Ovary (tissue), 9 donors: Measurements from ENCODE around the gene LYSMD3. TPM values are rescaled to one million over a fixed set of nuclear protein-coding genes. Genes with fewer than 3 reads are reported as not detected.

Experiments used
- DNase-seq, 5 donors: peaks; one replicate each; pipeline ENCODE4 v3.0.0-alpha.2; 2019 to 2020
- H3K27ac ChIP-seq, 2 donors: fragments of 200-600 bp; one replicate each; pipeline versions ENCODE4 v1.5.1 to v1.8.0; 2019 to 2022
- H3K27me3 ChIP-seq: fragments of 200-600 bp; one replicate; pipeline ENCODE4 v1.8.0; 2022
- H3K36me3 ChIP-seq: fragments of 200-600 bp; sonication (generic); one replicate; pipeline ENCODE4 v1.5.1; 2019
- H3K4me1 ChIP-seq: one replicate; pipeline ENCODE4 v1.8.1; 2013; ENCODE audit warnings: mild to moderate bottlenecking, moderate library complexity; ENCODE audit not compliant: insufficient read depth
- H3K4me3 ChIP-seq: fragments of 200-600 bp; sonication (generic); one replicate; pipeline ENCODE4 v1.5.1; 2017
- H3K9me3 ChIP-seq, 2 donors: fragments of 200-600 bp in 1 of 2; sonication (generic) in 1 of 2; one replicate each; pipeline versions ENCODE4 v1.5.1 to v1.8.1; 2013 to 2019; ENCODE audit warnings: mild to moderate bottlenecking in 1 of 2, moderate library complexity in 1 of 2
- CTCF ChIP-seq, 3 donors: fragments of 450-650 bp in 2 of 3; fragments of 200-600 bp in 1 of 3; IDR thresholded peaks; one replicate each; pipeline versions ENCODE4 v1.5.1 to v1.8.0; 2016 to 2022; ENCODE audit warnings: antibody characterized with exemption in 3 of 3, mild to moderate bottlenecking in 1 of 3
- EP300 ChIP-seq: sonication (generic); formaldehyde crosslinking; IDR thresholded peaks from one replicate; pipeline ENCODE4 v1.6.1; 2017; ENCODE audit warnings: antibody characterized with exemption
- POLR2A ChIP-seq: fragments of 450-650 bp; IDR thresholded peaks from one replicate; pipeline ENCODE4 v1.6.1; 2017; ENCODE audit warnings: antibody characterized with exemption, mild to moderate bottlenecking, moderate library complexity
- whole genome bisulfite sequencing, 3 donors: extraction: QIAGEN DNeasy Blood & Tissue Kit in 1 of 3; methylation state at CpG; one replicate each; pipeline versions ENCODE4 v1.1.5 to v1.1.7; 2013 to 2017; 5-methylcytosine and 5-hydroxymethylcytosine counted together
- intact Hi-C, 4 donors: fragments of 100-400 bp; cut with DNase I; formaldehyde crosslinking; loops; one replicate each; pipeline versions ENCODE4 v1.11.0 to v1.15.1; 2022 to 2023
- polyA plus RNA-seq, 2 donors: library from polyadenylated mRNA; stranded (reverse); fragments of 200-250 nt in 1 of 2; fragments of 350-450 nt in 1 of 2; fragmentation: Illumina TruSeq in 1 of 2; extraction: RNeasy Lipid Tissue Mini Kit (QIAGEN cat#74804) in 1 of 2; gene quantifications; one replicate each; pipeline ENCODE4 v1.2.3, GENCODE V29; 2013 to 2014
- total RNA-seq, 7 donors: library from RNA; depleted of rRNA in 2 of 7; stranded (reverse); fragments of >200 nt in 2 of 7; fragmentation: NEBNext Ultra II Directional in 3 of 7; extraction: Animal tissue kit (Norgen Biotek cat#: 25700) in 3 of 7; gene quantifications; one replicate each; pipeline versions ENCODE4 v1.1.0 to v1.2.4, GENCODE V29; 2016 to 2023
- donor health status: DM: no; HTN: no; CAD: no; lungs with moderate emphysema.
- donor health status: DM: no; HTN: no; CAD: no.
- donor health status: Bipolar disorder and iron deficiency.
- donor health status: DM: yes; HTN: yes; CAD: no.
- donor health status: DM: no; HTN: no; CAD: no.
- donor health status: DM: yes; HTN: yes; CAD: no.

The LYSMD3 gene
- total and polyA plus RNA-seq, 9 donors = 10.7 to 26.8 (median 23.0) TPM

GRCh38 chr5:90548069-90548593 lies 18.7 kb upstream of the LYSMD3 start:
- Histone ChIP-seq H3K9me3 (no peaks in the 10 kb centered on the region), H3K36me3 (no peaks in the 10 kb centered on the region), H3K4me3 (no peak overlapping the region), H3K27me3 (no peaks in the 10 kb centered on the region), H3K27ac (no peak overlapping the region), H3K4me1 (no peaks in the 10 kb centered on the region)
- TF ChIP-seq CTCF (IDR thresholded peaks at IDR 0.05) (no peak), EP300 (no peak), POLR2A (no peak)
- 20 to 28% (median 26%) methylated on average over 5 of the region's 5 CpGs for WGBS, 3 donors
- intact Hi-C loops = no loop called here
- no peak for DNase-seq

GRCh38 chr5:90547072-90547536 lies 17.7 kb upstream of the LYSMD3 start:
- H3K27me3 ChIP-seq = no peaks in the 10 kb centered on the region
- H3K9me3 ChIP-seq = no peaks in the 10 kb centered on the region
- H3K4me3 ChIP-seq = no peak overlapping the region
- H3K27ac ChIP-seq = no peak overlapping the region
- WGBS, 3 donors = 63 to 73% (median 68%) methylated on average over 1 of the region's 1 CpG
- TF ChIP-seq EP300 (no peak), POLR2A (no peak), CTCF (IDR thresholded peaks at IDR 0.05) (no peak)
- intact Hi-C loops = no loop called here
- no peaks in the 10 kb centered on the region for H3K4me1 ChIP-seq
- no peak for DNase-seq
- no peaks in the 10 kb centered on the region for H3K36me3 ChIP-seq

GRCh38 chr5:90546216-90546837 lies 16.9 kb upstream of the LYSMD3 start:
- H3K4me1 ChIP-seq = no peaks in the 10 kb centered on the region
- TF ChIP-seq EP300 = no peak
- no peak for TF ChIP-seq CTCF (IDR thresholded peaks at IDR 0.05)
- TF ChIP-seq POLR2A = no peak
- H3K27me3 ChIP-seq = no peaks in the 10 kb centered on the region
- intact Hi-C loops = no loop called here
- no peak overlapping the region for H3K4me3 ChIP-seq
- no peaks in the 10 kb centered on the region for H3K36me3 ChIP-seq
- H3K27ac ChIP-seq = no peak overlapping the region
- no peaks in the 10 kb centered on the region for H3K9me3 ChIP-seq
- WGBS, 3 donors = 27 to 35% (median 28%) methylated on average over 4 of the region's 4 CpGs
- no peak for DNase-seq

GRCh38 chr5:90545511-90545910 lies 16.1 kb upstream of the LYSMD3 start:
- TF ChIP-seq CTCF (IDR thresholded peaks at IDR 0.05) (no peak), EP300 (no peak), POLR2A (no peak)
- Histone ChIP-seq H3K27me3 (no peaks in the 10 kb centered on the region), H3K4me3 (no peak overlapping the region), H3K4me1 (no peaks in the 10 kb centered on the region), H3K36me3 (no peaks in the 10 kb centered on the region), H3K27ac (no peak overlapping the region), H3K9me3 (no peaks in the 10 kb centered on the region)
- intact Hi-C loops = no loop called here
- 64 to 80% (median 71%) methylated on average over 2 of the region's 2 CpGs for WGBS, 3 donors
- DNase-seq = no peak
